Mesothelial cell of epicardium (in vitro differentiated cells): ENCODE data around the gene CDH20. TPM values are rescaled to one million over a fixed set of nuclear protein-coding genes. Genes with fewer than 3 reads are reported as not detected.

Experiments
- DNase-seq, 2 experiments: peaks; one replicate each; pipeline ENCODE4 v3.0.0; 2021; ENCODE audit warnings: low spot score in 2 of 2; ENCODE audit not compliant: unreplicated experiment in 2 of 2
- H3K27ac Mint-ChIP-seq: 2 replicates; pipeline ENCODE4 v1.8.0; 2021; ENCODE audit warnings: mixed read lengths
- H3K27me3 Mint-ChIP-seq: 2 replicates; pipeline ENCODE4 v1.8.0; 2021; ENCODE audit warnings: low read depth, mixed read lengths
- H3K36me3 Mint-ChIP-seq: 2 replicates; pipeline ENCODE4 v1.8.0; 2021; ENCODE audit warnings: mixed read lengths
- H3K4me1 Mint-ChIP-seq: 2 replicates; pipeline ENCODE4 v1.8.0; 2021; ENCODE audit warnings: mixed read lengths
- H3K4me3 Mint-ChIP-seq: 2 replicates; pipeline ENCODE4 v1.8.0; 2021; ENCODE audit warnings: mild to moderate bottlenecking, moderate library complexity, mixed read lengths
- H3K9me3 Mint-ChIP-seq: 2 replicates; pipeline ENCODE4 v1.8.0; 2021; ENCODE audit warnings: mixed read lengths
- CTCF ChIP-seq: fragments of 200-600 bp; sonication (generic); IDR thresholded peaks from one replicate; pipeline ENCODE4 v1.5.0; 2021; ENCODE audit warnings: antibody characterized with exemption; ENCODE audit not compliant: unreplicated experiment
- total RNA-seq: library from RNA; stranded (reverse); gene quantifications from 3 replicates; pipeline ENCODE4 v1.2.1, GENCODE V29; 2021

CDH20 gene
- total RNA-seq, 1 donor from 2014 or later = 0.89 TPM

- H3K36me3 Mint-ChIP-seq = no peaks in the 10 kb centered on the region
- peaks cover 22% of the 10 kb centered on the region for H3K4me1 Mint-ChIP-seq
- H3K4me3 Mint-ChIP-seq = no peak overlapping the region
- TF ChIP-seq CTCF = no peak
- H3K27ac Mint-ChIP-seq = no peak overlapping the region
- H3K9me3 Mint-ChIP-seq = peaks cover 5% of the 10 kb centered on the region
- no peak for DNase-seq
- H3K27me3 Mint-ChIP-seq = no peaks in the 10 kb centered on the region
Measured at GRCh38 chr18:61400716-61401115, 67.5 kb downstream of the CDH20 start.

GRCh38 chr18:61402726-61403125 is 69.5 kb downstream of the CDH20 start:
- Mint-ChIP-seq H3K36me3 (no peaks in the 10 kb centered on the region), H3K4me3 (no peak overlapping the region), H3K27me3 (peaks cover 5% of the 10 kb centered on the region)

GRCh38 chr18:61413396-61413795 is 80.2 kb downstream of the CDH20 start:
- Mint-ChIP-seq H3K4me3 (no peak overlapping the region), H3K36me3 (no peaks in the 10 kb centered on the region), H3K9me3 (peaks cover 5% of the 10 kb centered on the region), H3K27me3 (peaks cover 3% of the 10 kb centered on the region), H3K27ac (no peak overlapping the region), H3K4me1 (no peaks in the 10 kb centered on the region)
- DNase-seq = no peak
- no peak for TF ChIP-seq CTCF

More at GRCh38 chr18:61402726-61403125, 69.5 kb downstream of the CDH20 start:
- Mint-ChIP-seq H3K27ac (no peak overlapping the region), H3K9me3 (peaks cover 5% of the 10 kb centered on the region), H3K4me1 (peaks cover 22% of the 10 kb centered on the region)
- DNase-seq = no peak
- no peak for TF ChIP-seq CTCF

GRCh38 chr18:61414086-61414485 is 80.9 kb downstream of the CDH20 start:
- Mint-ChIP-seq H3K4me1 (no peaks in the 10 kb centered on the region), H3K4me3 (no peak overlapping the region)

GRCh38 chr18:61419763-61420162 is 86.5 kb downstream of the CDH20 start:
- no peak overlapping the region for H3K4me3 Mint-ChIP-seq
- no peaks in the 10 kb centered on the region for H3K36me3 Mint-ChIP-seq
- no peaks in the 10 kb centered on the region for H3K27me3 Mint-ChIP-seq
- H3K9me3 Mint-ChIP-seq = peaks cover 5% of the 10 kb centered on the region
- no peaks in the 10 kb centered on the region for H3K4me1 Mint-ChIP-seq
- no peak overlapping the region for H3K27ac Mint-ChIP-seq
- no peak for TF ChIP-seq CTCF
- no peak for DNase-seq

More at GRCh38 chr18:61414086-61414485, 80.9 kb downstream of the CDH20 start:
- Mint-ChIP-seq H3K9me3 (peaks cover 5% of the 10 kb centered on the region), H3K27me3 (no peaks in the 10 kb centered on the region), H3K27ac (no peak overlapping the region), H3K36me3 (no peaks in the 10 kb centered on the region)
- DNase-seq = no peak
- no peak for TF ChIP-seq CTCF
